G401 (cell line): ENCODE measurements around the gene STX16. TPM values are rescaled to one million over a fixed set of nuclear protein-coding genes. Genes with fewer than 3 reads are reported as not detected.

ENCODE experiments used
- DNase-seq: peaks from one replicate; pipeline ENCODE4 v3.0.0-alpha.2; 2015; ENCODE audit warnings: low spot score
- in situ Hi-C: cut with HindIII; loops from 2 replicates; pipeline ENCODE4 v1.10.0; 2016; ENCODE audit warnings: low sequenced_read_pairs, mixed read lengths
- total RNA-seq: library from RNA; depleted of rRNA; stranded (reverse); fragments of >200 nt; shearing (Covaris generic); gene quantifications from 2 replicates; pipeline ENCODE4 v1.2.3, GENCODE V29; 2014; rRNA removed

STX16 gene
- 25.5 and 32.3 TPM in 2 replicates for total RNA-seq

DNA sequence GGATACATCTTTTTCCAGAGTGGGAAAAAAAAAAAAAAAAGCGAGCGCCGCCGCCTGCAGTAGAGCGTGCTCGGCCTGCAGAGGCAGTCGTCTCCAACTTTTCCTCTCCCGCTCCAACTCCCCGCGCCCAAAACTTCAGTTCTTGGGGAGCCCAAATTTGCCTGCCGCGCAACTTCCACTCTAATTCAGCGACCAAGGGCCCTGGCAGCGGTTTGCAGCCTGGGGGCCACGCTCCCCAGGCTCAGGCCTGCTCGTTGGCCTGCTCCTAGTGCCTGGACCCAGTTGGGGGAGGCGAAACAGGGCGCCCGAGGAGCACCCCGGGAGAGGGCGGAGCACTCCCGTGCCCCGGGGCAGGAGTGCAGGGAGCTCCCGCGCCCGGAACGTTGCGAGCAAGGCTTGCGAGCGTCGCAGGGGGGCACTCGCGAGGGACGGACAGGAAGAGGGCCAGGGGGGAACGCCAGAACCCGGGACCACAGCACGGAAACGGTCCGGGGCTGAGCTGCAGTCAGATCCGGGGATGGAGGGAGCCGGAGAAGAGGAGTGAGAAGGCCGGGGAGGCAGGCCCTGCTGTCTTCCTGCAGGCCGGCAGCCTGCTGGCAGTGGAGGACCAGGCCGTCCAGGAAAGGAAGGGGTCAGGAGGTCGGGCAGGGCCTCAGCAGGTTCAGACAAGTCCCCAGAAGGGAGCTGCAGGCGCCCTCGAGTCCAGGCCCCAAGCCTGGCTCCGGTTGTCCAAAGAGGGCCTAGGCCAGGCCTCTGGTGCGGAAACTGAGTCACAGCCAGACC, at the start of gene STX16:
STX16 (plus strand) TSS at position 508 of the 783 bp plus-strand sequence. CDS start 724 bp downstream, outside the sequence.
- in situ Hi-C loops = no loop called here

GRCh38 chr20:58602124-58602523, 49.0 kb upstream of the STX16 start:
- in situ Hi-C loops = no loop called here
- DNase-seq = no peak

More for the DNA sequence above, at the start of gene STX16:
- DNase-seq = peak; percentile 88

DNA sequence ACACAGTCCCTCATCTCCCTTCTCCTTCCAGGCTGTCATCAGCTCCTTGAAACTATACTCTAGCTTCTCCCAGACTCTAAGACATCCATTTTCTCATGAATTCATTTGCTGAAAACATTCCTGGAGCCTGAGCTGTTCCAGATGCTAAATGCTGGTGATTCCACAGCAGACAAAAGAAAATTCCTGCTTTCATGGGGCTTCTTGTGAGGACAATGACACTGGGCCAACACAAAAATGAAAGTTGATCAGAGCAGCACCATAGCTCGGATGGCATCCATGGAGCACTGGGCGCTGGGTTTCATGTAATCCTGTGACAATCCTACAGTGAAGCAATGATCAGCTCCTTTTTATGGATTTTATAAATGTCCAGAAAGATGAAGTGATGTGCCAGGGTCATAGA, 47.4 kb upstream of the STX16 start:
- in situ Hi-C loops = no loop called here
- DNase-seq = no peak

DNA sequence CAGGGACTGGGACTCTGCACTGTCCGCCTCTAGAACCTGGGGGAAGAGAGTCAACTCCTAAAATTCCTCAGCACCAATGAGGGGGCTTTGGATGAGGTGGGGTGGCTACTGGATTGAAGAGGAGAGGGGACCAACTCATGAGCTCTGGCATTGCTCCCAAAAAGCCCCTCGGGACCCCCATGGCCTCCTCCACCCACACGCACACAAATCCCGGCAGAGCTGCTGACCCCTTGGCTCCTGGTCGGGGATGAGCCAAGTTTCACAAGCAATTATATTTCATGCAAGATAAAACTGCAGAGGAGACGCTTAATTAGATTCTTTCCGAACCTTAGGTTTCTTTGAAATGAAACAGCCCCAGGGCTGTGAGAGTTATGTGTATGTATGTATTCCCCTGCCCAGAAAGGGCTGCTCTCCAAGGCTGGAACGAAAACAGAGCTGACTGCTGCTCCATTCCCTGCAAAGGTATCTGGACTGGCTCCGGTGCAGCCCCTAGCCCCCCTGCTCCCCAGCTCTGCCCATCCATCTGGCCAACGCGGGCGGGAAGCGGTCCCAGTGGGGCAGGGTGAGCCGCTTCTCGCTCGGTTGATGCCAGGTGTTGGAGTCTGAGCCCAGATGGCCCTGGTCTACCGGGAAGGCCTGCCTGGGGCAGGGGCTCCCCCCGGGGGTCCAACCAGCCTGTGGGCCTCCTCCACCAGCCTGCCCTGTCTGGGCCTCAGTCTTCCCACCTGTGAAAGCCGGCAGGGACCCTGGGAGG, 46.8 kb upstream of the STX16 start:
- in situ Hi-C loops = no loop called here
- no peak for DNase-seq

GRCh38 chr20:58605292-58606065, 45.6 kb upstream of the STX16 start:
- in situ Hi-C loops = no loop called here
- DNase-seq = no peak

DNA sequence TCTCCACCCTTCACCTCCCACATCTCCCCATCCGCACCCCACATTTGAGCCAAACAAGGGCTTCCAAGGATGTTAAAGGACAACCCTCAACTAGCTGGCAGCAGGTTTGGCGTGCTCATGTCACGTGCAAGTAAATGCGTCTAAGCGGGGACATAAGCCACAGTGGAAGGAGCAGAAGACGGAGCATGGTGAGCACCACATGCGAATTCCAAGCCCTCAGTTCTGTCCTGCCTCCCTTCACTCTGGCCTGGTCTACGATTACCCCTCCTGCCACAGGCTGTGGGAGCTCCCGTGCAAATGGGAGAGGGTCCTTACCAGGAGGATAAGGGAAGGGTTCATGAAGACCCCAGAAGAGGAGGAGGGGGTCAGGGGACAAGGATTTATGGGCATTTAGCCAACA, 44.9 kb upstream of the STX16 start:
- no peak for DNase-seq
- in situ Hi-C loops = no loop called here

- in situ Hi-C loops = no loop called here
Observed at GRCh38 chr20:58608096-58608840, 42.8 kb upstream of the STX16 start.

GRCh38 chr20:58609026-58609425, 42.1 kb upstream of the STX16 start:
- in situ Hi-C loops = no loop called here
- no peak for DNase-seq

More at GRCh38 chr20:58608096-58608840, 42.8 kb upstream of the STX16 start:
- DNase-seq = no peak

- no peak for DNase-seq
- in situ Hi-C loops = no loop called here
Observed at GRCh38 chr20:58610071-58610800, 40.8 kb upstream of the STX16 start.

GRCh38 chr20:58610811-58611210, 40.3 kb upstream of the STX16 start:
- in situ Hi-C loops = no loop called here

DNA sequence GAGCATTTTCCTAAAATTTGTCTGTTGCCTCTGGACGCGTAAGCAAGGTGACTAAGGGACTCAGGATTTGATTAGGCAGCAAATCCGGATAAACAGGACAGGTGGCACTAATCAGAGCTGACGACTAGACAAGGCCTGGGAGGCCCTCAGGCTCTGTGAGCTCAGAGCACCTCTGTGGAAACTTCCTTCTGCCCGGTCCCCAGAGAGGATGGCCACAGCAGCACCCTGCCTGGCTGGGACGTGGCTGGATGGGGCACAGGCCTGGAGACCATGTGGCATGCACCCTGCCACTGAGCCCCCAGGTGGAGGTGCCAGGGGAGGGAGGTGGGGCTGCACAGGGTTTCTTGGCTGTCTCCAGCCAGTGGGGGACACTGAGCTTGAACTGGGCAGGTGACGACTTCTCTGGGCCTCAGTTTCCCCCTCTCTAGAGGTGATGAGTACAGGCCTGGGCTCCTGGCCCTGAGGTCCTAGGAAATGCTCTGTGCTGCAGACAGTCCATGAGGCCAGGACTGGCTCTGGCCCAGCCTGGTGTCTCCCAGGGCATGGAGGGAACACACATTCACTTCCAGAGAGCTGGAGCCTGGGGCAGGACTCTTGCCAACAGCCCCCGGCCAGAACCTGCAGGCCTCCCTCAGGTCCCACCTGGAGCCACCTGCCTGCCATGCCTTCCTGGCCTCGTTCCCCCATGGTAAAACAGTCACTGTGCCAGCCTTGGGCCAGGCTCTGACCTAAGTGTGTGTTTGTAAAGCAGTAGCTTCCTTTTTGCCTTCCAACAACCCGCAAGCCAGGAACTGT, 39.6 kb upstream of the STX16 start:
- peak; percentile 84 for DNase-seq
- in situ Hi-C loops = no loop called here

More at GRCh38 chr20:58610811-58611210, 40.3 kb upstream of the STX16 start:
- DNase-seq = no peak

GRCh38 chr20:58612121-58612691, 38.9 kb upstream of the STX16 start:
- in situ Hi-C loops = no loop called here
- DNase-seq = no peak

DNA sequence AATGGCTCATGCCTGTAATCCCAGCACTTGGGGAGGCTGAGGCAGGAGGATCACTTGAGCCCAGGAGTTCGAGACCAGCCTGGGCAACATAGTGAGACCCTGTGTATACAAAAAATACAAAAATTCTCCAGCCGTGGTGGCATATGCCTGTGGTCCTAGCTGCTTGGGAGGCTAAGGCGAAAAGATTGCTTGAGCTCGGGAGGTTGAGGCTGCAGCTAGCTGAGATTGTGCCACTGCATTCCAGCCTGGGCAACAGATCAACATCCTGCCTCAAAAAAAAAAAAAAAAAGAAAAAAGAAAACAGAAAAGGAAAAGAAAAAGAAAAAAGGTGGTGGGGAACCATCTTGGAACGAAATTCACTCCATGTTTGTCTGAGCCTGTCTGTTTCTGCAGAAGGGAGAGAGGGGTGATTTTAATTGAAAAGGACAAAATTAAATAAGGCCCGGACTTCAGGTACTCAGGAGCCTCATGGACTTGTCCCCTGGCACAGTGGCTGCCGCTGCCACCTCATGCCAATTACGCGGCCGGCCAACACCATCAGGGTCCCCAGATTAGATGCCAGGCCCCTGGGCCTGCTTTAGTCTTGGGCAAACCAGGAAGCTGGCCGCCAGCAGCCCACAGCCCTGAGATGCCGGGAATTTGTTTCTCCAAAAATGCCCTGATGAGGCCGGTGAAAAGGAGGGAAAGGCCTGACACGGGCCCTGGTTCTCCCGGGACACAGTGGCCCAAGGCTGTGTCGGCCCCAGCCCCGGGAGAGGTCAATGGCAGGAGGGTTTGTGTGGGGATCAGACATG, 37.8 kb upstream of the STX16 start:
- in situ Hi-C loops = no loop called here
- no peak for DNase-seq

DNA sequence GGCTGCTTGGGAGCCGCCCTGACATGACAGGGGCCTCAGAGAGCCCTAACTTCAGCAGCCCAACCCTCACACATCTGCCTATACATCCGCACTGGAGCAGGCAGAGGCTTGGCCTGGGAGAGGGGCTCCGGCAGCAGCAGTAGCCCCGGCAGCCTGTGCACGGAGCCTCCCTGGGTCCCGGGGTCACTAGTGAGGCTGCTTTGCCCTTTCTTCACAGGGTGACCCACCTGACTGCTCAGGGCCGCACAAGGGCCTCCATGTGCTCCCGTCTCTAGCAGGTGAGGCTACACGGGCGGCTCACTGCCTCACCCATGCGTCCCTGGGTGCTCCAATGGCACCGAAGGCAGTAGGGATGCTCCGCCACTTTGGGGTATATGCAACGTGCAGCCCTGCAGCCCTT, 36.7 kb upstream of the STX16 start:
- no peak for DNase-seq
- in situ Hi-C loops = no loop called here

GRCh38 chr20:58614984-58615760, 35.9 kb upstream of the STX16 start:
- in situ Hi-C loops = no loop called here
- no peak for DNase-seq

DNA sequence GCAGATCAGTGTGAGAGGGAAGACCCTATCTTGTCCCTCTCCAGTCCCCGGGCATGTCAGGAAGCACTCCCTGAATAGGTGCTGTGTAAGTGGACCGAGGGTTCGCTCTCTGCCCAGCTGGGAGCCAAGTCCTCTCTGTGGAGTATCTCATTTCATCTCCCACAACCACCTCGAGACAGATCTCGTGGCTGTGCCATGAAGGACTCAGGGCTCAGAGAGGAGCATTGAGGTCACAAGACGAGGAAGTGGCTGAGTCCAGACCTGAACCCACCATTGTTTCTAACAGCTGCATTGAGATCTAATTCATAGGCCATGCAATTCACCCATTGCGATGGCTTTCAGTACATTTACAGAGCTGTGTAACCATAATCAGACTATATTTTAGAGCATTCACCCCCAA, 34.7 kb upstream of the STX16 start:
- in situ Hi-C loops = no loop called here
- DNase-seq = no peak
